GM18951 (cell line): ENCODE measurements around the gene DCP1A.
"Not testable (repeated sequence)": the region's sequence is repeated elsewhere in the genome, so short reads cannot be mapped to it uniquely, and the experiment has no call there.

Source experiments
- POLR2A ChIP-seq: IDR thresholded peaks from 4 replicates; pipeline ENCODE4 v1.6.1; 2011; ENCODE audit warnings: mild to moderate bottlenecking; ENCODE audit not compliant: insufficient read length, insufficient read depth; ENCODE audit errors: extremely low read depth
- in situ Hi-C: fragments of 300-500 bp; cut with MboI; formaldehyde crosslinking; loops from one replicate; pipeline ENCODE4 v1.12.0; 2022; ENCODE audit warnings: low sequenced_read_pairs, mixed read lengths, inconsistent platforms; ENCODE audit not compliant: unreplicated experiment

DCP1A gene

GRCh38 chr3:53303957-53304356 is 43.4 kb downstream of the DCP1A start:
- TF ChIP-seq POLR2A = no peak
- in situ Hi-C loops = no loop called here

- in situ Hi-C loops = no loop called here
- no peak for TF ChIP-seq POLR2A
Observed at GRCh38 chr3:53303549-53303948, 43.8 kb downstream of the DCP1A start.

GRCh38 chr3:53300826-53301225 is 46.5 kb downstream of the DCP1A start:
- in situ Hi-C loops = no loop called here
- TF ChIP-seq POLR2A = no peak

GRCh38 chr3:53299611-53300023 is 47.7 kb downstream of the DCP1A start:
- in situ Hi-C loops = not testable (repeated sequence)

GRCh38 chr3:53295410-53295809 is 51.9 kb downstream of the DCP1A start:
- in situ Hi-C loops = no loop called here
- no peak for TF ChIP-seq POLR2A

GRCh38 chr3:53293867-53294266 is 53.5 kb downstream of the DCP1A start:
- in situ Hi-C loops = no loop called here
- TF ChIP-seq POLR2A = no peak

- in situ Hi-C loops = no loop called here
- TF ChIP-seq POLR2A = no peak
Observed at GRCh38 chr3:53288214-53288613, 59.1 kb downstream of the DCP1A start.

GRCh38 chr3:53287131-53287629 is 60.2 kb downstream of the DCP1A start:
- TF ChIP-seq POLR2A = no peak
- in situ Hi-C loops = no loop called here

GRCh38 chr3:53286727-53287126 is 60.6 kb downstream of the DCP1A start:
- TF ChIP-seq POLR2A = no peak
- in situ Hi-C loops = no loop called here

GRCh38 chr3:53282581-53282980 is 64.8 kb downstream of the DCP1A start:
- in situ Hi-C loops = no loop called here
- no peak for TF ChIP-seq POLR2A

GRCh38 chr3:53278667-53279066 is 68.7 kb downstream of the DCP1A start:
- in situ Hi-C loops = no loop called here
- TF ChIP-seq POLR2A = no peak

GRCh38 chr3:53274938-53275605 is 72.3 kb downstream of the DCP1A start:
- TF ChIP-seq POLR2A = no peak
- in situ Hi-C loops = no loop called here

- in situ Hi-C loops = no loop called here
Observed at GRCh38 chr3:53273146-53273670, 74.1 kb downstream of the DCP1A start.

GRCh38 chr3:53269888-53270880 is 77.2 kb downstream of the DCP1A start:
- in situ Hi-C loops = no loop called here
- no peak for TF ChIP-seq POLR2A

More at GRCh38 chr3:53273146-53273670, 74.1 kb downstream of the DCP1A start:
- TF ChIP-seq POLR2A = no peak

- in situ Hi-C loops = not testable (repeated sequence)
Observed at GRCh38 chr3:53269193-53269592, 78.2 kb downstream of the DCP1A start.
